GM13977 (cell line): Measurements from ENCODE around the gene MMP25.
"Not testable (repeated sequence)": the region's sequence is repeated elsewhere in the genome, so short reads cannot be mapped to it uniquely, and the experiment has no call there.

Experiments used
- DNase-seq: peaks from one replicate; pipeline ENCODE4 v3.0.0; 2012; ENCODE audit warnings: low spot score
- CTCF ChIP-seq: IDR thresholded peaks from 2 replicates; pipeline ENCODE4 v1.5.1; 2012; ENCODE audit warnings: mild to moderate bottlenecking, control low read depth; ENCODE audit not compliant: insufficient read depth; ENCODE audit errors: extremely low read depth, missing control alignments
- in situ Hi-C: fragments of 300-500 bp; cut with MboI; formaldehyde crosslinking; loops from one replicate; pipeline ENCODE4 v1.12.0; 2022; ENCODE audit warnings: low sequenced_read_pairs, low pct_unique_long_range_greater_than_20kb, mixed read lengths, inconsistent platforms; ENCODE audit not compliant: unreplicated experiment

Gene MMP25

DNA sequence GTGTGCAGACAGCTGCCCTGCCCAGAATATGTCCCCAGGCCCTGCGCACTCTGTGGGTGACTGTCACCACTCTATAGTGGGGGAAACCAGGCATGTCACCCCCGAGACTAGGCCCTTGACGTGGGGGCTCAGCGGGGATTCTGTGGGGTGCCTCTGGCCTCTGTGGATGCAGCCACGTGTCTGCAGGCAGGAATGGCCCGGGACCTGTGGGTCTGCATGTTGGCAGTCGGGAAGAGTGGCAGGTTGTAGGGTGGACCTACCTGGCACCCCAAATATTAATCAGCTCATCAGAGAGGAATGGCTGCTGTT is 20.0 kb downstream of the MMP25 start:
- in situ Hi-C loops = loop anchor here (10.0 kb wide), 1 partner anchor 98 kb away; no protein-coding TSS in a partner anchor
- DNase-seq = no peak
- TF ChIP-seq CTCF = no peak

GRCh38 chr16:3068487-3068886 is 22.1 kb downstream of the MMP25 start:
- TF ChIP-seq CTCF = no peak
- in situ Hi-C loops = loop anchor here (10.0 kb wide), 1 partner anchor 96 kb away; no protein-coding TSS in a partner anchor
- DNase-seq = no peak

DNA sequence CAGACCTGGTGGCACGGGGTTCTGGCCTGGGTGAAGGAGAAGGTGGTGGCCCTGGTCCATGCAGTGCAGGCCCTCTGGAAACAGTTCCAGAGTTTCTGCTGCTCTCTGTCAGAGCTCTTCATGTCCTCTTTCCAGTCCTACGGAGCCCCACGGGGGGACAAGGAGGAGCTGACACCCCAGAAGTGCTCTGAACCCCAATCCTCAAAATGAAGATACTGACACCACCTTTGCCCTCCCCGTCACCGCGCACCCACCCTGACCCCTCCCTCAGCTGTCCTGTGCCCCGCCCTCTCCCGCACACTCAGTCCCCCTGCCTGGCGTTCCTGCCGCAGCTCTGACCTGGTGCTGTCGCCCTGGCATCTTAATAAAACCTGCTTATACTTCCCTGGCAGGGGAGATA is 22.8 kb downstream of the MMP25 start:
- in situ Hi-C loops = loop anchor here (10.0 kb wide), 1 partner anchor 96 kb away; no protein-coding TSS in a partner anchor

DNA sequence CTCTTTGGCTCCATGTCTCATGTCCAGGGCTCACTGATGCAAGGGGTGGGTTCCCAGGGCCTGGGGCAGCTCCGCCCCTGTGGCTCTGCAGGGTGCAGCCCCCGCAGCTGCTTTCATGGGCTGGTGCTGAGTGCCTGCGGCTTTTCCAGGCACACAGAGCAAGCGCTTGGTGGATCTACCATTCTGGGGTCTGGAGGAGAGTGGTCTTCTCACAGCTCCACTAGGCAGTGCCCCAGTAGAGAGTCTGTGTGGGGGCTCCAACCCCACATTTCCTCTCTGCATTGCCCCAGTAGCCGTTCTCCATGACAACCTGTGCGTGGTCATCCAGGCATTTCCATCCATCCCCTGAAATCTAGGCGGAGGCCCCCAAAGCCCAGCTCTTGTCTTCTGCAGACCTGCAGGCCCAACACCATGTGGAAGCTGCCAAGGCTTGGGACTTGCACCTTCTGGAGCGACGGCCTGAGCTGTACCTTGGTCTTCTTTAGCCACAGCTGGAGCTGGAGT is 24.3 kb downstream of the MMP25 start:
- in situ Hi-C loops = no loop called here
- no peak for TF ChIP-seq CTCF
- no peak for DNase-seq

More for the DNA sequence above, 22.8 kb downstream of the MMP25 start:
- DNase-seq = not testable (repeated sequence)

DNA sequence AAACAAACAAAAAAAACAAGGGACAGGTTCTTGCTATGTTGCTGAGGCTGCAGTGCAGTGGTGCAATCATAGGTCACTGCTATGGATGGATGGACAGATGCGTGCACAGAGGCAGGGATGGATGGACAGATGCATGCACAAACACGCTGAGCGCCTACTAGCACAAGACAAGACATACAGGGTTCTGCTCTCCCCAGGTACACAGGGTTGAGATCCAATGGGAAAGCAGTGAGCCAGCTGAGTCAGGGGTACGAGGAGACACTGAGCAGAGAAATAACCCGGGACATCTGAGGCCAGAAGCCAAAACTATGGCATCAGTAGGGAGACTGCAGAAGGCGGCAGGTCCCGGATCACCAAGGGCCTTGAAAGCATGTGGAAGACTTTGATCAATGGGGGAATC is 25.3 kb downstream of the MMP25 start:
- no peak for DNase-seq
- in situ Hi-C loops = no loop called here

DNA sequence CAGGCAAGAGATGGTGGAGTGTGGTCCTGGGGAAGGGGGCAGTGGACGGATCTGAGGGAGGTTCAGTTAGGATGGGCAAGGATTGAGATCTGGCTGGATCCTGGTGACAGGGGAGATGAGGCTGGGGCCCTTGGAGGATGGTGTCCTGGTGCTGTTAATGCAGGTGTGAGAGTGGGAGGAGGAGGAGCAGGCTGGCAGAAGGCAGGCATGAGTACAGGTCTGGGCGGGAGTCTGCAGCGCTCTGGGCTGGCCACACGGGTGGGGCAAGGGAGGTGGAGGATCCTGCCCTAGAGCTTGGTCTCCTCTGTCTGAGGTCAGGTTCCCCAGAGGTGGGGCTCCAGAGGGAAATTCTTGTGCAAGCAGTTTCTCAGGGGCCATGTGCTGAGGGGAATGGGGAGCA is 25.8 kb downstream of the MMP25 start:
- DNase-seq, in situ Hi-C loops: not testable (repeated sequence)

More for the DNA sequence above, 25.3 kb downstream of the MMP25 start:
- no peak for TF ChIP-seq CTCF

DNA sequence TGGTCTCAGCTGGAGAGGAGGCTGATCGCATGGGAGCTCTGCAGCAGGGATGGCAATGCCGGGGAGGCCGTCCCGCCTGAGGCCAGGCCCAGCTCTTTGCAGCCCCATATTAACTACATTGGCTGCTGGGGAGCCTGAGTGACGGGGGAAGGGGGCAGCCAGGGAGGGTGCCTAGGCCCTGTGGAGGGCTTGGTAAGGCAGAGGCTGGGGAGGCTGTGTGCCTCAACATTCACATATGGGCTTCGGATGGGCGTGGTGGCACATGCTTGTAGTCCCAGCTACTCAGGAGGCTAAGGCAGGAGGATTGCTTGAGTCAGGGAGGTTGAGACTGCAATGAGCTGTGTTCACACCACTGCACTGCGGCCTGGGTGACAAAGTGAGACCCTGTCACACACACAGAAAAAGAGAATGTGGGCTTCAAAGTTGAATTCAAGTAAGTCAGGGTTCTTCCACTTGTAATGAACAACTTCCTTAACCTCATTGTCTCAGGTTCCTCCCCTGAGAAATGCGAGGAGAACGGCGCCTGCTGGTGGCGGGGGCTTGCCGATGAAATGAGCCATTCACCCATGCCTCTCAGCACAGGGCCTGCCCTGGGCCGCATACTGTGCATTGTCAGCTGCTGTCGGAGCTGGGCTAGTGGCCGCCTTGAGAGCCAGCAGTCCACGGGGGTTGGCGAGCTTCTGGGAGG is 26.4 kb downstream of the MMP25 start:
- DNase-seq, in situ Hi-C loops: not testable (repeated sequence)
- TF ChIP-seq CTCF = peak; percentile 19
